Measurements from ENCODE around the gene RHOT2. TPM values are rescaled to one million over a fixed set of nuclear protein-coding genes. Genes with fewer than 3 reads are reported as not detected.
"Not testable (repeated sequence)": the region's sequence is repeated elsewhere in the genome, so short reads cannot be mapped to it uniquely, and the experiment has no call there.

Gene RHOT2
- total RNA-seq, 4 donors from 2014 or later: 50.2 to 64.0 (median 55.0) TPM

GRCh38 chr16:711084-711483, 43.2 kb downstream of the RHOT2 start:
- Histone ChIP-seq H3K9me3 (no peaks in the 10 kb centered on the region), H3K27ac (no peak overlapping the region), H3K4me1 (peaks cover 0 to 49% (median 14%) of the 10 kb centered on the region in 3 donors), H3K4me3 (no peak overlapping the region), H3K36me3 (no peaks in the 10 kb centered on the region), H3K27me3 (peaks cover 64% of the 10 kb centered on the region)
- TF ChIP-seq POLR2AphosphoS5 (IDR thresholded peaks at IDR 0.05) (no peak), CTCF (IDR thresholded peaks at IDR 0.05) (no peak), EP300 (IDR thresholded peaks at IDR 0.05) (no peak), POLR2A (IDR thresholded peaks at IDR 0.05) (no peak)
- ATAC-seq: no peak
- whole genome bisulfite sequencing, 2 donors (ENCODE audit: low coverage in 1 of 2): 40% methylated on average over 1 of the region's 12 CpGs; no CpG with 5 or more reads in 1 of the 2 donors

- peak in 3 of 4 experiments; percentile 90 to 98 (median 93) for TF ChIP-seq CTCF (IDR thresholded peaks at IDR 0.05)
- TF ChIP-seq POLR2AphosphoS5 (IDR thresholded peaks at IDR 0.05): no peak
- no peak for TF ChIP-seq POLR2A (IDR thresholded peaks at IDR 0.05)
- no peak for TF ChIP-seq EP300 (IDR thresholded peaks at IDR 0.05)
Measured at GRCh38 chr16:711548-712320, 43.8 kb downstream of the RHOT2 start.

GRCh38 chr16:712740-713250, 44.9 kb downstream of the RHOT2 start:
- not testable (repeated sequence) for H3K27ac ChIP-seq, ATAC-seq, H3K9me3 ChIP-seq, H3K4me3 ChIP-seq, H3K36me3 ChIP-seq
- peaks cover 0 to 58% (median 19%) of the 10 kb centered on the region in 3 donors for H3K4me1 ChIP-seq
- 33 to 43% methylated on average over 2 to 4 of the region's 13 CpGs for WGBS, 2 donors (ENCODE audit: low coverage in 1 of 2)
- peak in 2 of 4 experiments; percentile 23 to 41 for TF ChIP-seq CTCF (IDR thresholded peaks at IDR 0.05)
- H3K27me3 ChIP-seq: peaks cover 47% of the 10 kb centered on the region

More at GRCh38 chr16:711548-712320, 43.8 kb downstream of the RHOT2 start:
- 2 to 15% methylated on average over 8 to 15 of the region's 25 CpGs for WGBS, 2 donors (ENCODE audit: low coverage in 1 of 2)
- H3K27ac ChIP-seq: no peak overlapping the region
- peak; percentile 58 for ATAC-seq
- H3K4me3 ChIP-seq: no peak overlapping the region
- peaks cover 0 to under 1% of the 10 kb centered on the region in 2 donors for H3K36me3 ChIP-seq
- H3K27me3 ChIP-seq: peaks cover 57% of the 10 kb centered on the region
- H3K4me1 ChIP-seq: peaks cover 0 to 49% (median 18%) of the 10 kb centered on the region in 3 donors
- H3K9me3 ChIP-seq: no peaks in the 10 kb centered on the region

- Histone ChIP-seq H3K9me3 (no peaks in the 10 kb centered on the region), H3K27me3 (peaks cover 34% of the 10 kb centered on the region), H3K36me3 (peaks cover 0 to 6% of the 10 kb centered on the region in 2 donors), H3K4me1 (peaks cover 0 to 59% (median 19%) of the 10 kb centered on the region in 3 donors), H3K4me3 (peak overlapping the region in 1 of 2 donors; percentile 79), H3K27ac (no peak overlapping the region)
- no peak for TF ChIP-seq POLR2AphosphoS5 (IDR thresholded peaks at IDR 0.05)
- no peak for TF ChIP-seq EP300 (IDR thresholded peaks at IDR 0.05)
- TF ChIP-seq POLR2A (IDR thresholded peaks at IDR 0.05): no peak
- no peak for TF ChIP-seq CTCF (IDR thresholded peaks at IDR 0.05)
- no peak for ATAC-seq
- WGBS, 2 donors (ENCODE audit: low coverage in 1 of 2): 73% methylated on average over 6 of the region's 11 CpGs; no CpG with 5 or more reads in 1 of the 2 donors
Measured at GRCh38 chr16:714079-714478, 46.1 kb downstream of the RHOT2 start.
